GM19467 (cell line): ENCODE results near the gene CFAP54.

ENCODE experiments used
- ATAC-seq: cut with Tn5 transposase; IDR thresholded peaks from one replicate; pipeline ENCODE4 v1.9.1; 2021; ENCODE audit warnings: mild to moderate bottlenecking, moderate library complexity; ENCODE audit not compliant: unreplicated experiment

The CFAP54 gene

GRCh38 chr12:96881608-96882007 is 392.2 kb downstream of the CFAP54 start:
- ATAC-seq, result no peak

- ATAC-seq, result no peak
These were observed 393.5 kb downstream of the CFAP54 start for GRCh38 chr12:96882862-96883261.

- no peak for ATAC-seq
These were observed 394.2 kb downstream of the CFAP54 start for GRCh38 chr12:96883571-96883970.

GRCh38 chr12:96886998-96887677 is 397.8 kb downstream of the CFAP54 start:
- no peak for ATAC-seq

- no peak for ATAC-seq
These were observed 400.0 kb downstream of the CFAP54 start for GRCh38 chr12:96889273-96889933.

- ATAC-seq, result no peak
These were observed 401.0 kb downstream of the CFAP54 start for GRCh38 chr12:96890331-96890730.

GRCh38 chr12:96892104-96892503 is 402.7 kb downstream of the CFAP54 start:
- no peak for ATAC-seq

- ATAC-seq, result no peak
These were observed 408.0 kb downstream of the CFAP54 start for GRCh38 chr12:96897421-96897820.

GRCh38 chr12:96901175-96901574 is 411.8 kb downstream of the CFAP54 start:
- no peak for ATAC-seq

- no peak for ATAC-seq
These were observed 412.7 kb downstream of the CFAP54 start for GRCh38 chr12:96902076-96902475.

GRCh38 chr12:96906498-96906848 is 417.1 kb downstream of the CFAP54 start:
- no peak for ATAC-seq

- ATAC-seq, result peak; percentile 95
These were observed 417.7 kb downstream of the CFAP54 start, which contains the start of gene NEDD1 for GRCh38 chr12:96906849-96907670. TSS of gene NEDD1 (plus strand) at chr12:96907257. CDS start at chr12:96909760, 2,503 bp downstream.

GRCh38 chr12:96907671-96908422 is 418.5 kb downstream of the CFAP54 start:
- peak; percentile 20 for ATAC-seq

GRCh38 chr12:96908423-96908675 is 419.0 kb downstream of the CFAP54 start:
- no peak for ATAC-seq

- no peak for ATAC-seq
These were observed 422.9 kb downstream of the CFAP54 start for GRCh38 chr12:96912261-96912660.

GRCh38 chr12:96912943-96913342 is 423.6 kb downstream of the CFAP54 start:
- ATAC-seq, result no peak

GRCh38 chr12:96919510-96920210 is 430.3 kb downstream of the CFAP54 start:
- no peak for ATAC-seq
